ENCODE results near the gene PHETA1. TPM values are rescaled to one million over a fixed set of nuclear protein-coding genes. Genes with fewer than 3 reads are reported as not detected.

The PHETA1 gene
- polyA plus RNA-seq, 1 donor from 2014 or later, result 25.4 TPM

GRCh38 chr12:111412830-111413441, 44.0 kb upstream of the PHETA1 start:
- H3K9me2 ChIP-seq (ENCODE audit: insufficient read depth, low read length), result no peaks in the 10 kb centered on the region
- no peaks in the 10 kb centered on the region for H3F3A ChIP-seq (ENCODE audit: insufficient read depth, low read length, poor library complexity, severe bottlenecking)
- H3K27me3 ChIP-seq (ENCODE audit: insufficient read depth, low read depth, low read length), result no peaks in the 10 kb centered on the region
- no peak overlapping the region for H2AFZ ChIP-seq (ENCODE audit: low read depth, low read length)
- TF ChIP-seq EZH2 (IDR thresholded peaks at IDR 0.05; ENCODE audit: borderline replicate concordance, insufficient read depth, low read length, poor library complexity, severe bottlenecking) (no peak), TAF1 (IDR thresholded peaks at IDR 0.05; ENCODE audit: low read depth) (no peak), CTCF (IDR thresholded peaks at IDR 0.05; ENCODE audit: poor library complexity, severe bottlenecking) (no peak), REST (IDR thresholded peaks at IDR 0.05; ENCODE audit: borderline replicate concordance) (no peak), EP300 (conservative IDR thresholded peaks at IDR 0.05; ENCODE audit: poor library complexity, severe bottlenecking) (no peak), SMC3 (conservative IDR thresholded peaks at IDR 0.05; ENCODE audit: poor library complexity) (no peak)
- no peaks in the 10 kb centered on the region for H4K20me1 ChIP-seq (ENCODE audit: insufficient read depth)
- H3K27ac ChIP-seq (ENCODE audit: low read length), result peak overlapping the region; percentile 45
- H3K79me2 ChIP-seq (replicated peaks; ENCODE audit: insufficient read depth, low read length), result no peaks in the 10 kb centered on the region
- no peaks in the 10 kb centered on the region for H3K36me3 ChIP-seq (ENCODE audit: insufficient read depth, low read length)
- H3K4me3 ChIP-seq (ENCODE audit: low read length), result no peak overlapping the region
- no peak overlapping the region for H3K9ac ChIP-seq (ENCODE audit: low read length)
- H3K9me3 ChIP-seq (ENCODE audit: low read length), result no peaks in the 10 kb centered on the region
- no peak overlapping the region for H3K4me2 ChIP-seq (ENCODE audit: low read length)

GRCh38 chr12:111412007-111412829, 43.3 kb upstream of the PHETA1 start:
- Histone ChIP-seq H3K4me2 (ENCODE audit: low read length) (no peak overlapping the region), H4K20me1 (ENCODE audit: insufficient read depth) (no peaks in the 10 kb centered on the region), H3F3A (ENCODE audit: insufficient read depth, low read length, poor library complexity, severe bottlenecking) (no peaks in the 10 kb centered on the region), H3K9me2 (ENCODE audit: insufficient read depth, low read length) (no peaks in the 10 kb centered on the region), H3K27ac (ENCODE audit: low read length) (peak overlapping the region; percentile 45), H3K9me3 (ENCODE audit: low read length) (no peaks in the 10 kb centered on the region), H3K4me3 (ENCODE audit: low read length) (no peak overlapping the region), H3K27me3 (ENCODE audit: insufficient read depth, low read depth, low read length) (no peaks in the 10 kb centered on the region), H3K9ac (ENCODE audit: low read length) (no peak overlapping the region), H3K36me3 (ENCODE audit: insufficient read depth, low read length) (no peaks in the 10 kb centered on the region), H2AFZ (ENCODE audit: low read depth, low read length) (no peak overlapping the region), H3K79me2 (replicated peaks; ENCODE audit: insufficient read depth, low read length) (no peaks in the 10 kb centered on the region)
- no peak for TF ChIP-seq POLR2AphosphoS5 (IDR thresholded peaks at IDR 0.05)
- TF ChIP-seq CTCF (IDR thresholded peaks at IDR 0.05; ENCODE audit: poor library complexity, severe bottlenecking), result no peak
- no peak for TF ChIP-seq RAD21 (conservative IDR thresholded peaks at IDR 0.05)
- no peak for TF ChIP-seq EZH2 (IDR thresholded peaks at IDR 0.05; ENCODE audit: borderline replicate concordance, insufficient read depth, low read length, poor library complexity, severe bottlenecking)
- TF ChIP-seq MXI1 (conservative IDR thresholded peaks at IDR 0.05; ENCODE audit: poor library complexity, severe bottlenecking), result no peak
- no peak for TF ChIP-seq TAF1 (IDR thresholded peaks at IDR 0.05; ENCODE audit: low read depth)
- TF ChIP-seq SMC3 (conservative IDR thresholded peaks at IDR 0.05; ENCODE audit: poor library complexity), result no peak
- no peak for TF ChIP-seq EP300 (conservative IDR thresholded peaks at IDR 0.05; ENCODE audit: poor library complexity, severe bottlenecking)
- no peak for TF ChIP-seq REST (IDR thresholded peaks at IDR 0.05; ENCODE audit: borderline replicate concordance)
